Stimulated activated CD4-positive, alpha-beta T cell treated with anti-CD3 and anti-CD28 coated beads, Interleukin-1b, Interleukin-23, amount 100 ng/mL, for 48 hours (primary cell): ENCODE results near the gene CDC42BPA.

Experiments
- DNase-seq: peaks from one replicate; pipeline ENCODE4 v3.0.0-alpha.2; 2020

The CDC42BPA gene

DNA sequence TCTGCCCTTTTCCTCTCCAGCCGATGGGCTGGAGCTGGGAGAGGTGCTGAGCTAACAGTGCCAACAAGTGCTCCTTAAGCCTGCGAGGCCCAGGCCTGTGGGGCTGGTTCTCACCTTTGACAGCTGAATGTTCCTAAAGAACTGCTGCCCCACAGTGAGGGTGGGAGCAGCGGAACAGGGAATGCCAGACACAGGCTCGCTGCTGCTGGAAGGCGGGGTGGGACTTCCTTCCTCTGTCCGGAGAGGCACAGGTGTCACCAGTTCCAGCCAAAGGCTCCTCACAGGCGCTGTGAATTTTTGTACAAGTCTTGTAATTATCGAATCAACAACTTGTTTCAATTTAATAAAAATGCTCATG is 331.1 kb downstream of the CDC42BPA start:
- DNase-seq: no peak

- no peak for DNase-seq
Measured at GRCh38 chr1:226986496-226987178, 331.7 kb downstream of the CDC42BPA start.

DNA sequence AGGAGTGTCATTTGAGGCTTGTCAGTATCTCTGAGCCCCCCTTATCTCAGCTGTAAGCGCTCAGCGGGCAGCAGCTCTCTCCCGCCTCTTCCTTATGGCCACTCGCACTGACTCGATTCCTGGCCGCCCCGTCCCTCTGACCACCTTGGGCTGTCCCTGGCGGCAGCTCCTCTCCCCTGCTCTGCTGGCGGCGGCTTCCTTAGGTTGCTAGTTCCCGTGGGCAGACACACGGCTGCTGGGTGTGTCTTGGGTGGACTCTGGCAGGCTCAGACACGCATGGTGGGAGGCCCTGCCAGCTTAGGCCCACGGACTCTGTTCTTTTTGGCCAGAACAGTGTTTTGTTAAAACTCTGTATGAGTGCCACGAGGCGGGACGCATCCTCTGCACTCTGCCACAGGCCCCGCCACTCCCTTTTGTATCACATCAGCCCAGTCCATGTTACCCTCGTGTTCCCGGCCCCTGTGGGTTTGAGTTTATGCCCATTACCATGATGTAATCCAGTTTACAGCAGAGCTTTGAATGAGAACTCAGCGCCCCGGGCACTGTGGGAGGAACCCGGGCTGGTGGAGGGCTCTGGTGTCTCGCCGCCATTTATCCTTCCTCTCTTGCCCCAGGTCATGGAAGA is 332.3 kb downstream of the CDC42BPA start:
- DNase-seq: no peak

DNA sequence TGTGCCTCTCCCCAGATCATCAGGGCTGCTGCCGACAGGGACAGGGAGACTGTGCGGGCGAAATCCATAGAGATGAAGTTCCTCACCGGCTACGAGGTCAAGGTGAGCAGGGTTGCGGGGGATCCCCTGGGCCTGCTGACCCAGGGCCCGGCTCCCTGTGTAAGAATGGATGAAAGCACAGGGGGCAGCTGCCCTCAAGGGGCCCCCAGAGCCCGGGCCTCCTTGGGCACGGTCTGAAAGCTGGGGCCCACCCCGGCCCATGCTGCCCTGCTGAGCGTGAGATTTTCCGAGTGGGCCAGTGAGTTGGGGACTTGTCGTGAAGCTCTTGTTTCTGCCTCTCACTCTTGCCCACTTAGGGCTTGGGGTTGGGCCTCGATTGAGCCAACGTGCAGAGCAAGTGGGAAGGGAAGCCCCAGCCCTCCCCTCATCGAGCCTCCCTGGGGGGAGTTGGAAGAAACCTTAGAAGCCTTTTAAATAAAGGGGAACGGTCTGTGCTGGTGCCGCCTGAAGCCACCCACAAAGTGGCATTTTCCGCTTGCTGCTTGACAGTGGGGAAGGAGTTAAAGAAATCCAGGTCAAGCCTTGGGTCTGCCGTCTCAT is 333.0 kb downstream of the CDC42BPA start:
- no peak for DNase-seq

DNA sequence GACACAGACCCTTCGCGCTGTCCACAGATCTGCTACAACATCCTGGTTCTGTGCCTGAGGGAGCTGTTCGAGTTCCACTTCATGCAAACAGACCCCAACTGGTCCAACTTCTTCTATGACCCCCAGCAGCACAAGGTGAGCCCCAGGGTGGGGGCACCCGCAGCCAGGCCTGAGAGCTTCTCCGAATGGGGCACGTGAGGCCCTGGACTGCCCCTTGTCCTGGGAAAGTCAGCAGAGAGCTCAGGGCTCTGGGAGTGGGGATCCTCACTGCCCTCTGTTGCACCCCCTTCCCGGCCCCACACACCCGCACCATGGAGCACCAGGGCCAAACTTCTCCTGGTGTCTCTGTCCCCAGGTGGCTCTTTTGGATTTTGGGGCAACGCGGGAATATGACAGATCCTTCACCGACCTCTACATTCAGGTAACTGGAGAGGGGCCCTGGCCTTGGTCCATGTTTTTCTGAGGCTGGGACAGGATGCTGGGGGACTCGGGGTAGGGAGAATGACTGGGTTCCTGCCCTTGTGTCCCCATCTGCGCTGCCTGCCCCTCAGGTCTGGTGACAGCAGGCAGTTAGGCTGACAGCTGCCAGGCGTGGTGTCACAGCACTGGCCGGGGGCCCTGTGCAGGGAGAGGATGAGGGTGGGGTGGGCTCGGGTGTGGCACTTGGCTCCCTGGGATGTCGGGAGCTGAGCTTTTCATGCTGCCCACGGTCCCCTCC is 333.6 kb downstream of the CDC42BPA start:
- no peak for DNase-seq

- DNase-seq: no peak
Measured at GRCh38 chr1:226983992-226984364, 334.3 kb downstream of the CDC42BPA start.

DNA sequence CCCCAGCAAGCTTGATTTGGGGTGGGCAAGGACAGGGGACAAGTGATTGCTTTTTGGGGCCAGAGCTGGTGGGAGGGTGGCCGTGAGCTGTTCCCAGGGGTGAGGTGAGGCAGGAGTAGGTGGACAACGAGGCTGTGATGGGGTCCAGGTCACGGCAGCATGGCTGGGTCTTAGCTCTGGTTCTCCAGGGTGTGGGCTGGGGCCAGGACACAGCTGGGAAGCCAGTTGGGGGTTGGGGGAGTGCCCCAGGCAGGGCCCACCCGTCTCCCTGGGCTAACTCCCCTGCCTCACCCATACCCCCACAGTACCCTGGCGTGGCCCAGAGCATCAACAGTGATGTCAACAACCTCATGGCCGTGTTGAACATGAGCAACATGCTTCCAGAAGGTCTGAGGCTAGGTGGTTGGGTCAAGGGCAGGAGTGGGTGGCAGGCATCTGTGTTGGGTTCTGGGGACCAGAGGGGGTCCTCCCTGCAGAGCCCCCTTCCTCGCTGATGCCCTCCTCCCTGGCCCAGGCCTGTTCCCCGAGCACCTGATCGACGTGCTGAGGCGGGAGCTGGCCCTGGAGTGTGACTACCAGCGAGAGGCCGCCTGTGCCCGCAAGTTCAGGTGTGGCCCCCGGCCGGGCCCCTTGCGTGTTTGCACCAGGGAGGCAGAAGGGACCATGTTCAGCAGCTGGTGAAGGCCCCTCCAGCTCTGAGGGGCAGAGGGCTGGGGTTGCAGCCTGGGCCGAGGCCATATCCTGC is 334.9 kb downstream of the CDC42BPA start:
- no peak for DNase-seq

GRCh38 chr1:226982451-226983177 is 335.7 kb downstream of the CDC42BPA start:
- DNase-seq: no peak

GRCh38 chr1:226981838-226982237 is 336.5 kb downstream of the CDC42BPA start:
- no peak for DNase-seq

DNA sequence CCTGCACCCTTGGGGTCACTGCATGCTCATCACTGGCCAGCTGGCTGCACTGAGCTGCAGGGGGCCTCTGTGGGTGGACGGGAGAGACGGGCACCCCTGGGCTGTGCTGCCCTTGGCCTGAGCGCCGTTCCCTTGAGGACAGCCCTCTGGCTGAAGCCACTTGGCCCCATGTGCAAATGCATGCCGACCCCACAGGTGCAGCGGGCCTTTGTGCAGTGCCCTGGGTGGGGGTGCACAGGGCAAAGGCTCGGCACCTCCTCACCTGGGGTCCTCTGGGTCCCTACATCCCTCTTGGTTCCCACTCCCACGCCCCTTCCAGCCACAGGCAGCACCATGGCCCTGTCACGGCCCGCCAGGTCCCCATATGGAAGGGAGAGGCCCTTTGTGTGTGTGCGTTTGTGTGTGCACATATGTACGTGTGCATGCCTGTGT is 336.9 kb downstream of the CDC42BPA start:
- no peak for DNase-seq

- DNase-seq: no peak
Measured at GRCh38 chr1:226980565-226981385, 337.5 kb downstream of the CDC42BPA start.

GRCh38 chr1:226980122-226980560 is 338.2 kb downstream of the CDC42BPA start:
- no peak for DNase-seq

- DNase-seq: no peak
Measured at GRCh38 chr1:226979517-226980121, 338.7 kb downstream of the CDC42BPA start.

- DNase-seq: no peak
Measured at GRCh38 chr1:226979115-226979516, 339.2 kb downstream of the CDC42BPA start.

DNA sequence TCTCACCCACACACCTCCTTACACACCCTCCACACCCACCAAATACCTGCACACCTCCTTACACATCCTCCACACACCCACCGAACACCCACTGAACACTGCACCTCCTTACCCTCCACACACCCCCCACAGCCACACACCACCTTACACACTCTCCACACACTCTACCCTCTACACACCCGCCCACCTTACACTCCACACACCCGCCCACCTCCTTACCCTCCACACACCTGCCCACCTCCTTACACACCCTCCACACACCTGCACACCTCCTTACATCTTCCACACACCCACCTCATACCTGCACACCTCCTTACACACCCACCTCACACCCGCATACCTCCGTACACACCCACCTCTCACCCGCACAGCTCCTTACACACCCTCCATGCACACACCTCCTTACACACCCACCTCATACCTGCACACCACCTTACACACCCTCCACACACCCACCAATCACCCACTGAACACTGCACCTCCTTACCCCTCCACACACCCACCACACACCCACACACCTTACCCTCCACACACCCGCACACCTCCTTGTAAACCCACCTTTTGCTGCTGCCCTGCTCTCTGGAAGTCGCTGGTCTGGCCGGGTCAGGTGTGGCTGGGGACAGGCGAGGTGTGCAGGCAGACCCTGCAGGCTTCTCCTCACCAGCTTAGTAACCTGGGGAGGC is 339.7 kb downstream of the CDC42BPA start:
- no peak for DNase-seq

DNA sequence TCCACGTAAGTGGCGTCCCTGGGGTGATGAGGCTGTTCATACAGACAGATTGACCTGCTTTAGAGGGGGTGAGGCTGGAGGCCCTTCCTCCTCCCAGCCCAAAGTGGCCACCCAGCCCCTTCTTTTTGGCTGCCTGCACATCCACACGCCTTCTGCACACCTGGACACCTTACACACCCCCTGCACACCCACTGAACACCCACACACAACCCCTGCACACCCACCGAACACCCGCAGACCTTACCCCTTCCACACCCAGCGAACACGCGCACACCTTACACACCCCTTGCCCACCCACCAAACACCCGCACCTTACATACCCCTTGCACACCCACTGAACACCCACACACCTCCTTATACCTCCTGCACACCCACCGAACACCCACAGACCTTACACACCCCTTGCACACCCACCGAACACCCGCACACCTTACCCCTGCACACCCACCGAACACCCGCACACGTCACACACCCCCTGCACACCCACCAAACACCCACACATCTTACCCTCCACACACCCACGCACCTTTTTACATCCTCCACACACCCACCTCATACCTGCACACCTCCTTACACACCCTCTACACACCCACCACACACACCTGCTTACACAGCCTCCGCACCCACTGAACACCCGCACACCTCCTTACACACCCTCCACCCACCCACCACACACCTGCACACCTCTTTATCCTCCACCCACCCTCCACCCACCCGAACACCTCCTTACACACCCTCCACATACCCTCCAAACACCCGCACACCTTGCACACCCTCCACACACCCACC is 340.5 kb downstream of the CDC42BPA start:
- DNase-seq: no peak

DNA sequence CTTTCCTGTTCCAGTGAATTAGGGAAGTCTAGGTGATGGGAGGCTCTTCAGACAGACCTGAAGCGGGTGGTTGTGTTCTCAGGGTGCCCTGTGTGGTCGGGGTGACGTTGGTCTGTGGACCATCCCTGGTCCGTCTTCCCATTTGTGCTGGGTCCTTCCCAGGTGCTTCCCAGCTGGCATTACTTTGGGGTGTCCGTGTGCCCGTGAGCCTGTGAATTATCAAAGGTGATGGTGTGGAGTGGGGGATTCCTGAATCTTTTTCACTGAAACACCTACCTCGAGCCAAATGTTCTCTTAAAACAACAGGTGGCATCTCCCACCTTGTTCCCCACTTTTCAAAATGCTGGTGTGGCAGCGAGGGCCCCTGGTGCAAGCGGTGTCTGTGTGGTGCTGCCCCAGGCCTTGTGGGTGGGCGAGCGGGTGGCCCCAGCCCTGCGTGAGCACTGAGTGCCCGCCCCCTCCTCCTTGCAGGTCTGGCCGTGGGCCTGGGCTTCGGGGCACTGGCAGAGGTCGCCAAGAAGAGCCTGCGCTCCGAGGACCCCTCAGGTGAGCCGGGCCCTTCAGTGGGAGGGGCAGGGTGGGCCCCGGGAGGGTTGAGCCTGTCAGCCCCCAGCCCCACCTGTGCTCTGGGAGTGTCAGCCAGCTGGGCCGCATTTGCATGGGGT is 341.2 kb downstream of the CDC42BPA start:
- no peak for DNase-seq

DNA sequence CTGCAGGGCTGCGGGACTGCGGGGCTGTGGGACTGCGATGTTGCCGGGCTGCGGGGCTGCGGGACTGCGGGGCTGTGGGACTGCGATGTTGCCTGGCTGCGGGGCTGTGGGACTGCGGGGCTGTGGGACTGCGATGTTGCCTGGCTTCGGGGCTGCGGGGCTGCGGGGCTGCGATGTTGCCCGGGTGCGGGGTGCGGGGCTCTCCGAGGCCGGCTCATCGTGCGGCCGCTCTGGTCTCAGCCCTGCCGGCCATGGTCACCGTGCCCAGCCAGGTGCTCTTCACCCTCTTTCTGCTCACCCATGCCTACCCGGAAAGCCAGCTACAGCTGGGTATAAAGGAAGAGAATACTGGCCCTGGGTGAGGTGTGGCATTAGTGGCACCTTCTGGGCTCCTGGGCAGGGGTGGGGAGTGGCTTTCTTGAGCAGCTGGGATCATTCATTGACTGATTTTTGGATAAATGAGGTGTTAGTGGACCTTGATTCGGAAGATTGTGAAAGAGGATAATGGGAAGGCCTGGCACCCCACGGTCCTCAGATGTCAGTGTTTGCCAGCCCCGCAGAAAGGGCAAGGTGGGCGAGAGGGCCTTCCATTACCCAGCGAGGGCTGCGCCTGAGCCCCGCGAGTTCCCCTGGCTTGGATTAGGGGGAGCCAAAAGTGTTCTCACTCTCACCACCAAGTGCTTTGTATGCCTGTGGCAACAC is 341.9 kb downstream of the CDC42BPA start:
- DNase-seq: no peak
